ENCODE data around the gene NATD1.
A peak's percentile ranks its signal among the peaks of the same experiment; 100 is the strongest.

NATD1 gene

GRCh38 chr17:21289902-21290571 lies 36.8 kb upstream of the NATD1 start:
- no peak for DNase-seq

GRCh38 chr17:21289175-21289901 lies 36.1 kb upstream of the NATD1 start:
- DNase-seq: no peak

- no peak for DNase-seq
These were observed 35.4 kb upstream of the NATD1 start for GRCh38 chr17:21288571-21289017.

- peak; percentile 92 for DNase-seq
These were observed 34.7 kb upstream of the NATD1 start for GRCh38 chr17:21287703-21288449.

GRCh38 chr17:21286909-21287702 lies 33.9 kb upstream of the NATD1 start:
- no peak for DNase-seq

- no peak for DNase-seq
These were observed 33.0 kb upstream of the NATD1 start for GRCh38 chr17:21286066-21286770.

GRCh38 chr17:21285164-21286065 lies 32.2 kb upstream of the NATD1 start:
- DNase-seq: no peak

- peak; percentile 98 for DNase-seq
These were observed 31.3 kb upstream of the NATD1 start, which contains the start of gene MAP2K3 for GRCh38 chr17:21284319-21285163. Gene MAP2K3 (plus strand): TSS chr17:21284711. CDS start chr17:21284921, 210 bp downstream.

- DNase-seq: no peak
These were observed 30.5 kb upstream of the NATD1 start for GRCh38 chr17:21283482-21284318.

GRCh38 chr17:21282850-21283249 lies 29.6 kb upstream of the NATD1 start:
- no peak for DNase-seq

GRCh38 chr17:21282231-21282630 lies 29.0 kb upstream of the NATD1 start:
- DNase-seq: no peak

GRCh38 chr17:21280081-21280518 lies 26.9 kb upstream of the NATD1 start:
- peak; percentile 93 for DNase-seq

GRCh38 chr17:21279582-21279981 lies 26.4 kb upstream of the NATD1 start:
- DNase-seq: no peak

- no peak for DNase-seq
These were observed 26.0 kb upstream of the NATD1 start for GRCh38 chr17:21279198-21279535.

GRCh38 chr17:21278450-21279197 lies 25.4 kb upstream of the NATD1 start:
- no peak for DNase-seq

- DNase-seq: no peak
These were observed 24.1 kb upstream of the NATD1 start for GRCh38 chr17:21277332-21277731.

GRCh38 chr17:21276264-21276588 lies 23.0 kb upstream of the NATD1 start:
- DNase-seq: no peak

- DNase-seq: peak; percentile 99
These were observed 22.5 kb upstream of the NATD1 start for GRCh38 chr17:21275579-21276263.
